ENCODE data around the gene ALAD.

- TF ChIP-seq CTCF (conservative IDR thresholded peaks at IDR 0.05; ENCODE audit: low read depth, low read length) (no peak), EZH2 (IDR thresholded peaks at IDR 0.05; ENCODE audit: borderline replicate concordance, low read depth, low read length, poor library complexity, severe bottlenecking) (no peak)
These were observed 19.1 kb downstream of the ALAD start for GRCh38 chr9:113381909-113382411.
